ENCODE results near the gene TMEM18. TPM values are rescaled to one million over a fixed set of nuclear protein-coding genes. Genes with fewer than 3 reads are reported as not detected.

The TMEM18 gene
- total RNA-seq, 1 experiment from 2014 or later, result 33.5 TPM

DNA sequence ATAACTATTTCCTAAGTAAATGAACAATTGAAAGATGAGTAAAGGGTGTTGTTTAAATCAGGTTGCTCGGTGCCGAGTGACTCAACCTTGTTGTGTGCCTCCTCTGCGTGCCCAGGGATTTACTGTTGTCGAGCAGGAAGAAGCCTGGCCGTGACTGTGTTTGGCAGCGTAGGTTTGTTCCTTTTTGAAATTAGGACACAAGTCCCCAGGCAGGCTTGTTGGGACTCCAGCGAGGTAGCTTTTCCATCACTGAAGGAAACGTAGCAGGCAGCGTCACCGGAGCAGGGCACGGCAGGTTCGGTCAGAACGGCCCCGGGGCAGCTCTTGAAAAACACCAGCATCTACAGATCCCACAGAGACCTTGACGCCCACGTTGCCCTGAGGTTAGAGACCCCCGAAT is 48.6 kb downstream of the TMEM18 start:
- Histone ChIP-seq H3K4me1 (ENCODE audit: control insufficient read depth in 1 of 2, insufficient read depth in 2 of 2, low read length in 2 of 2) (no peaks in the 10 kb centered on the region), H3K9me3 (ENCODE audit: control insufficient read depth in 1 of 2, insufficient read depth in 1 of 2, low read depth in 1 of 2, low read length in 2 of 2) (no peaks in the 10 kb centered on the region), H4K20me1 (ENCODE audit: insufficient read depth) (no peaks in the 10 kb centered on the region), H2AFZ (ENCODE audit: low read depth, low read length, poor library complexity, severe bottlenecking) (no peak overlapping the region), H3K27me3 (ENCODE audit: insufficient read depth, low read length) (no peaks in the 10 kb centered on the region), H3K4me2 (ENCODE audit: low read length) (no peak overlapping the region), H3K4me3 (replicated peaks in 1 of 2; ENCODE audit: low read depth in 1 of 2, low read length in 2 of 2) (no peak overlapping the region), H3K9ac (ENCODE audit: low read length) (no peak overlapping the region), H3K79me2 (ENCODE audit: insufficient read depth, low read length) (no peaks in the 10 kb centered on the region), H3K9me2 (ENCODE audit: insufficient read depth) (no peaks in the 10 kb centered on the region), H3K27ac (ENCODE audit: low read depth, low read length) (no peak overlapping the region), H3K36me3 (ENCODE audit: control insufficient read depth in 1 of 2, insufficient read depth in 2 of 2, low read length in 2 of 2) (no peaks in the 10 kb centered on the region)
- intact Hi-C loops (cut with micrococcal nuclease), result no loop called here
- ATAC-seq (no peak), DNase-seq (ENCODE audit: low read depth, low spot score) (no peak)
- CTCF ChIA-PET, result no interaction called here
- POLR2A ChIA-PET, result no interaction called here
- TF ChIP-seq SIN3A (IDR thresholded peaks at IDR 0.05; ENCODE audit: low read depth) (no peak), POLR2A (IDR thresholded peaks at IDR 0.05; ENCODE audit: borderline replicate concordance, extremely low read depth, insufficient read depth, insufficient read length) (no peak), POLR2AphosphoS5 (IDR thresholded peaks at IDR 0.05; ENCODE audit: low read depth, low read length) (no peak), EZH2phosphoT487 (IDR thresholded peaks at IDR 0.05; ENCODE audit: borderline replicate concordance) (no peak), FOSL1 (IDR thresholded peaks at IDR 0.05; ENCODE audit: low read depth) (no peak), ZNF274 (IDR thresholded peaks at IDR 0.05; ENCODE audit: low read depth, low read length) (no peak), ELF1 (IDR thresholded peaks at IDR 0.05; ENCODE audit: borderline replicate concordance, low read depth) (no peak), EGR1 (IDR thresholded peaks at IDR 0.05; ENCODE audit: low read depth) (no peak), JUND (IDR thresholded peaks at IDR 0.05) (no peak), CBX3 (IDR thresholded peaks at IDR 0.05; ENCODE audit: low read depth) (no peak), ZFX (IDR thresholded peaks at IDR 0.05) (no peak), RAD21 (IDR thresholded peaks at IDR 0.05; ENCODE audit: low read depth) (no peak), EZH2 (IDR thresholded peaks at IDR 0.05) (no peak), SRF (IDR thresholded peaks at IDR 0.05; ENCODE audit: low read depth) (no peak), YY1 (IDR thresholded peaks at IDR 0.05; ENCODE audit: extremely low read depth, insufficient replicate concordance, low read depth, low read length) (no peak)
- TF ChIP-seq, protein P1, sequence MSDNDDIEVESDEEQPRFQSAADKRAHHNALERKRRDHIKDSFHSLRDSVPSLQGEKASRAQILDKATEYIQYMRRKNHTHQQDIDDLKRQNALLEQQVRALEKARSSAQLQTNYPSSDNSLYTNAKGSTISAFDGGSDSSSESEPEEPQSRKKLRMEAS (IDR thresholded peaks at IDR 0.05), result no peak
- TF ChIP-seq, protein P2, sequence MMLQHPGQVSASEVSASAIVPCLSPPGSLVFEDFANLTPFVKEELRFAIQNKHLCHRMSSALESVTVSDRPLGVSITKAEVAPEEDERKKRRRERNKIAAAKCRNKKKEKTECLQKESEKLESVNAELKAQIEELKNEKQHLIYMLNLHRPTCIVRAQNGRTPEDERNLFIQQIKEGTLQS (IDR thresholded peaks at IDR 0.05), result no peak
- TF ChIP-seq, protein P3, sequence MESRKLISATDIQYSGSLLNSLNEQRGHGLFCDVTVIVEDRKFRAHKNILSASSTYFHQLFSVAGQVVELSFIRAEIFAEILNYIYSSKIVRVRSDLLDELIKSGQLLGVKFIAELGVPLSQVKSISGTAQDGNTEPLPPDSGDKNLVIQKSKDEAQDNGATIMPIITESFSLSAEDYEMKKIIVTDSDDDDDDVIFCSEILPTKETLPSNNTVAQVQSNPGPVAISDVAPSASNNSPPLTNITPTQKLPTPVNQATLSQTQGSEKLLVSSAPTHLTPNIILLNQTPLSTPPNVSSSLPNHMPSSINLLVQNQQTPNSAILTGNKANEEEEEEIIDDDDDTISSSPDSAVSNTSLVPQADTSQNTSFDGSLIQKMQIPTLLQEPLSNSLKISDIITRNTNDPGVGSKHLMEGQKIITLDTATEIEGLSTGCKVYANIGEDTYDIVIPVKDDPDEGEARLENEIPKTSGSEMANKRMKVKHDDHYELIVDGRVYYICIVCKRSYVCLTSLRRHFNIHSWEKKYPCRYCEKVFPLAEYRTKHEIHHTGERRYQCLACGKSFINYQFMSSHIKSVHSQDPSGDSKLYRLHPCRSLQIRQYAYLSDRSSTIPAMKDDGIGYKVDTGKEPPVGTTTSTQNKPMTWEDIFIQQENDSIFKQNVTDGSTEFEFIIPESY (IDR thresholded peaks at IDR 0.05; ENCODE audit: extremely low read depth, insufficient replicate concordance, low read length), result no peak
- TF ChIP-seq, protein P4, sequence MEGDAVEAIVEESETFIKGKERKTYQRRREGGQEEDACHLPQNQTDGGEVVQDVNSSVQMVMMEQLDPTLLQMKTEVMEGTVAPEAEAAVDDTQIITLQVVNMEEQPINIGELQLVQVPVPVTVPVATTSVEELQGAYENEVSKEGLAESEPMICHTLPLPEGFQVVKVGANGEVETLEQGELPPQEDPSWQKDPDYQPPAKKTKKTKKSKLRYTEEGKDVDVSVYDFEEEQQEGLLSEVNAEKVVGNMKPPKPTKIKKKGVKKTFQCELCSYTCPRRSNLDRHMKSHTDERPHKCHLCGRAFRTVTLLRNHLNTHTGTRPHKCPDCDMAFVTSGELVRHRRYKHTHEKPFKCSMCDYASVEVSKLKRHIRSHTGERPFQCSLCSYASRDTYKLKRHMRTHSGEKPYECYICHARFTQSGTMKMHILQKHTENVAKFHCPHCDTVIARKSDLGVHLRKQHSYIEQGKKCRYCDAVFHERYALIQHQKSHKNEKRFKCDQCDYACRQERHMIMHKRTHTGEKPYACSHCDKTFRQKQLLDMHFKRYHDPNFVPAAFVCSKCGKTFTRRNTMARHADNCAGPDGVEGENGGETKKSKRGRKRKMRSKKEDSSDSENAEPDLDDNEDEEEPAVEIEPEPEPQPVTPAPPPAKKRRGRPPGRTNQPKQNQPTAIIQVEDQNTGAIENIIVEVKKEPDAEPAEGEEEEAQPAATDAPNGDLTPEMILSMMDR (IDR thresholded peaks at IDR 0.05 in 2 of 3, conservative IDR thresholded peaks at IDR 0.05 in 1 of 3; ENCODE audit: borderline replicate concordance in 1 of 3, insufficient read depth in 1 of 3, low read depth in 2 of 3, low read length in 2 of 3), result no peak
- RAD21 ChIA-PET (ENCODE audit: low non-redundant PET in 1 of 2, low total read pairs in 2 of 2, uncharacterized antibody in 2 of 2, unreplicated experiment in 2 of 2), result no interaction called here
- BruUV-seq (replicated peaks), result no TSS peak

Data from HCT116 (cell line).